HG03159 (cell line): ENCODE measurements around the gene GRIK4.

Source experiments
- ATAC-seq: cut with Tn5 transposase; IDR thresholded peaks from one replicate; pipeline ENCODE4 v1.9.1; 2021; ENCODE audit warnings: mild to moderate bottlenecking, moderate library complexity; ENCODE audit not compliant: unreplicated experiment

GRIK4 gene

GRCh38 chr11:120823159-120823558 is 311.6 kb downstream of the GRIK4 start:
- ATAC-seq, result no peak

- ATAC-seq, result no peak
Observed at GRCh38 chr11:120824242-120824641, 312.7 kb downstream of the GRIK4 start.

GRCh38 chr11:120827198-120827597 is 315.6 kb downstream of the GRIK4 start:
- no peak for ATAC-seq

GRCh38 chr11:120827820-120828219 is 316.3 kb downstream of the GRIK4 start:
- no peak for ATAC-seq

- no peak for ATAC-seq
Observed at GRCh38 chr11:120828847-120829246, 317.3 kb downstream of the GRIK4 start.

- ATAC-seq, result no peak
Observed at GRCh38 chr11:120830085-120830620, 318.6 kb downstream of the GRIK4 start.

GRCh38 chr11:120832481-120833238 is 321.1 kb downstream of the GRIK4 start:
- ATAC-seq, result no peak

- no peak for ATAC-seq
Observed at GRCh38 chr11:120834686-120835210, 323.2 kb downstream of the GRIK4 start.

GRCh38 chr11:120835601-120836228 is 324.2 kb downstream of the GRIK4 start:
- ATAC-seq, result peak; percentile 87

GRCh38 chr11:120837696-120838095 is 326.1 kb downstream of the GRIK4 start:
- no peak for ATAC-seq

GRCh38 chr11:120839201-120839600 is 327.7 kb downstream of the GRIK4 start:
- ATAC-seq, result no peak

- peak; percentile 43 for ATAC-seq
Observed at GRCh38 chr11:120839846-120840402, 328.4 kb downstream of the GRIK4 start.

- ATAC-seq, result no peak
Observed at GRCh38 chr11:120840661-120841060, 329.1 kb downstream of the GRIK4 start.

GRCh38 chr11:120841074-120841473 is 329.5 kb downstream of the GRIK4 start:
- no peak for ATAC-seq

- ATAC-seq, result no peak
Observed at GRCh38 chr11:120842195-120842594, 330.6 kb downstream of the GRIK4 start.

GRCh38 chr11:120853435-120853834 is 341.9 kb downstream of the GRIK4 start:
- ATAC-seq, result no peak

- ATAC-seq, result no peak
Observed at GRCh38 chr11:120854988-120855387, 343.4 kb downstream of the GRIK4 start.

- no peak for ATAC-seq
Observed at GRCh38 chr11:120857508-120857907, 346.0 kb downstream of the GRIK4 start.

GRCh38 chr11:120858740-120859139 is 347.2 kb downstream of the GRIK4 start:
- ATAC-seq, result no peak

GRCh38 chr11:120859552-120860295 is 348.2 kb downstream of the GRIK4 start:
- ATAC-seq, result no peak

- ATAC-seq, result no peak
Observed at GRCh38 chr11:120863359-120863758, 351.8 kb downstream of the GRIK4 start.
